ENCODE measurements around the gene CCDC134. TPM values are rescaled to one million over a fixed set of nuclear protein-coding genes. Genes with fewer than 3 reads are reported as not detected.

CCDC134 gene
- total RNA-seq, 1 donor from 2014 or later, result 11.3 TPM

DNA sequence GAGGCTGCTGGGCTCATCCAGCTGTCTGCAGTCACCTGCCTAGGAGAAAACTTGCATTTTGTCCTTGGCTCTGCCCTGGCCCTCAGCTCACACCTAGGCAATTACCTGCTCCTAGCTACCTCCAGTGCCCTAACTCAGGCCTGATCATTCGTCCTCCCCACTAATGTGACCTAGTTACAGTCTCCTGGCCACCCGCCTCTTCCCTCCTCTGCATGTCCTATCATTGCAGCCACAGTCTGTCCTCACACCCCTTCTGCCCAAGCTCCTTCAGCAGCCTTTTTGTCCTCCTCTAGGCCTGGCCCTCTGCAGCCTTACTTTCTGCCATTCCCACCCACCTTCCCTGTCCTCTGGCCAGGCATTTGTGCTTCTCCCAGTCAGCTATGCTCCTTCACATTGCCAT, 17.7 kb upstream of the CCDC134 start:
- TF ChIP-seq EZH2 (IDR thresholded peaks at IDR 0.05; ENCODE audit: insufficient read depth, low read length), result no peak
- TF ChIP-seq, protein P1, sequence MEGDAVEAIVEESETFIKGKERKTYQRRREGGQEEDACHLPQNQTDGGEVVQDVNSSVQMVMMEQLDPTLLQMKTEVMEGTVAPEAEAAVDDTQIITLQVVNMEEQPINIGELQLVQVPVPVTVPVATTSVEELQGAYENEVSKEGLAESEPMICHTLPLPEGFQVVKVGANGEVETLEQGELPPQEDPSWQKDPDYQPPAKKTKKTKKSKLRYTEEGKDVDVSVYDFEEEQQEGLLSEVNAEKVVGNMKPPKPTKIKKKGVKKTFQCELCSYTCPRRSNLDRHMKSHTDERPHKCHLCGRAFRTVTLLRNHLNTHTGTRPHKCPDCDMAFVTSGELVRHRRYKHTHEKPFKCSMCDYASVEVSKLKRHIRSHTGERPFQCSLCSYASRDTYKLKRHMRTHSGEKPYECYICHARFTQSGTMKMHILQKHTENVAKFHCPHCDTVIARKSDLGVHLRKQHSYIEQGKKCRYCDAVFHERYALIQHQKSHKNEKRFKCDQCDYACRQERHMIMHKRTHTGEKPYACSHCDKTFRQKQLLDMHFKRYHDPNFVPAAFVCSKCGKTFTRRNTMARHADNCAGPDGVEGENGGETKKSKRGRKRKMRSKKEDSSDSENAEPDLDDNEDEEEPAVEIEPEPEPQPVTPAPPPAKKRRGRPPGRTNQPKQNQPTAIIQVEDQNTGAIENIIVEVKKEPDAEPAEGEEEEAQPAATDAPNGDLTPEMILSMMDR (IDR thresholded peaks at IDR 0.05; ENCODE audit: insufficient read depth, low read depth, low read length), result no peak
- Mint-ChIP-seq H3K27me3 (ENCODE audit: low read depth, unreplicated experiment) (peaks cover 18% of the 10 kb centered on the region), H3K27ac (ENCODE audit: unreplicated experiment) (no peak overlapping the region), H3K36me3 (ENCODE audit: low read depth, unreplicated experiment) (peaks cover 2% of the 10 kb centered on the region), H3K4me1 (ENCODE audit: low read depth, unreplicated experiment) (no peaks in the 10 kb centered on the region), H3K4me3 (ENCODE audit: unreplicated experiment) (no peak overlapping the region), H3K9me3 (ENCODE audit: unreplicated experiment) (no peaks in the 10 kb centered on the region)
- DNase-seq (ENCODE audit: low read depth) (no peak), FAIRE-seq (no peak)
- Histone ChIP-seq H3K4me2 (ENCODE audit: low read length) (no peak overlapping the region), H3K4me3 (ENCODE audit: insufficient read depth, low read depth, low read length) (no peak overlapping the region), H3K79me2 (ENCODE audit: insufficient read depth, low read length) (no peaks in the 10 kb centered on the region), H3K27ac (ENCODE audit: low read depth, low read length) (no peak overlapping the region), H3K27me3 (ENCODE audit: insufficient read depth, low read length) (no peaks in the 10 kb centered on the region), H3K9me3 (ENCODE audit: insufficient read depth, low read depth, low read length) (no peaks in the 10 kb centered on the region), H3K4me1 (ENCODE audit: insufficient read depth, low read length) (no peaks in the 10 kb centered on the region), H3K36me3 (ENCODE audit: insufficient read depth, low read length) (no peaks in the 10 kb centered on the region), H2AFZ (ENCODE audit: low read depth, low read length) (no peak overlapping the region), H3K9ac (ENCODE audit: low read length) (no peak overlapping the region), H4K20me1 (ENCODE audit: insufficient read depth, low read length) (no peaks in the 10 kb centered on the region)

GRCh38 chr22:41787331-41787730, 13.1 kb upstream of the CCDC134 start:
- no peak overlapping the region for H3K27ac ChIP-seq (ENCODE audit: low read depth, low read length)
- no peak overlapping the region for H3K9ac ChIP-seq (ENCODE audit: low read length)
- H2AFZ ChIP-seq (ENCODE audit: low read depth, low read length), result no peak overlapping the region
- no peaks in the 10 kb centered on the region for H3K9me3 Mint-ChIP-seq (ENCODE audit: unreplicated experiment)
- no peaks in the 10 kb centered on the region for H3K4me1 ChIP-seq (ENCODE audit: insufficient read depth, low read length)
- H3K4me3 Mint-ChIP-seq (ENCODE audit: unreplicated experiment), result no peak overlapping the region
- TF ChIP-seq, protein P1 (IDR thresholded peaks at IDR 0.05; ENCODE audit: insufficient read depth, low read depth, low read length), result no peak
- TF ChIP-seq EZH2 (IDR thresholded peaks at IDR 0.05; ENCODE audit: insufficient read depth, low read length), result no peak
- no peak overlapping the region for H3K27ac Mint-ChIP-seq (ENCODE audit: unreplicated experiment)
- H3K4me2 ChIP-seq (ENCODE audit: low read length), result no peak overlapping the region
- no peaks in the 10 kb centered on the region for H3K79me2 ChIP-seq (ENCODE audit: insufficient read depth, low read length)
- no peak overlapping the region for H3K4me3 ChIP-seq (ENCODE audit: insufficient read depth, low read depth, low read length)
- no peaks in the 10 kb centered on the region for H3K27me3 ChIP-seq (ENCODE audit: insufficient read depth, low read length)
- FAIRE-seq (no peak), DNase-seq (ENCODE audit: low read depth) (no peak)
- peaks cover 10% of the 10 kb centered on the region for H3K27me3 Mint-ChIP-seq (ENCODE audit: low read depth, unreplicated experiment)
- H3K36me3 ChIP-seq (ENCODE audit: insufficient read depth, low read length), result no peaks in the 10 kb centered on the region
- no peaks in the 10 kb centered on the region for H3K36me3 Mint-ChIP-seq (ENCODE audit: low read depth, unreplicated experiment)
- no peaks in the 10 kb centered on the region for H3K4me1 Mint-ChIP-seq (ENCODE audit: low read depth, unreplicated experiment)
- H4K20me1 ChIP-seq (ENCODE audit: insufficient read depth, low read length), result no peaks in the 10 kb centered on the region
- H3K9me3 ChIP-seq (ENCODE audit: insufficient read depth, low read depth, low read length), result no peaks in the 10 kb centered on the region

DNA sequence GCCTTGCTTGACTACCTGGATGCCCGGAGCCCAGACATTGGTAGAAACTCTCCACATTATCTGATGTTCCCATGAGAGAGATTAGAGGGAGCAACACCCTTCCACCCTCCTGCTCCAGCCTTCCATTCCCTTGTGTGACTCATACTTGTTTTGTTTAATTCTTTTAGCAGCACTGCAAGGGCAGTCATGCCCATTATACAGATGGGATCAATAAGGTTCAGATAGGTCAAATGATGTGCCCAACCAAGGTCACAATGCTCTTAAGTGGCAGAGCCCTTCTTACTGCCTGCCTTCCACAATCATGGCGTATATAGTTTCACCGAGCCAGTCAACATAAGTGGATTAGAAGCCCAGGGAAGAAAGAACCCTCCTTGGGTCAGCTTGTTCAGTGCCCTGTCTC, 6.6 kb upstream of the CCDC134 start:
- H3K27ac ChIP-seq (ENCODE audit: low read depth, low read length), result no peak overlapping the region
- H3K4me1 ChIP-seq (ENCODE audit: insufficient read depth, low read length), result no peaks in the 10 kb centered on the region
- H3K4me3 ChIP-seq (ENCODE audit: insufficient read depth, low read depth, low read length), result no peak overlapping the region
- Mint-ChIP-seq H3K4me3 (ENCODE audit: unreplicated experiment) (no peak overlapping the region), H3K27me3 (ENCODE audit: low read depth, unreplicated experiment) (no peaks in the 10 kb centered on the region), H3K4me1 (ENCODE audit: low read depth, unreplicated experiment) (no peaks in the 10 kb centered on the region), H3K27ac (ENCODE audit: unreplicated experiment) (no peak overlapping the region), H3K9me3 (ENCODE audit: unreplicated experiment) (peaks cover 5% of the 10 kb centered on the region), H3K36me3 (ENCODE audit: low read depth, unreplicated experiment) (no peaks in the 10 kb centered on the region)
- no peak overlapping the region for H2AFZ ChIP-seq (ENCODE audit: low read depth, low read length)
- H3K9me3 ChIP-seq (ENCODE audit: insufficient read depth, low read depth, low read length), result no peaks in the 10 kb centered on the region
- H3K9ac ChIP-seq (ENCODE audit: low read length), result no peak overlapping the region
- DNase-seq (ENCODE audit: low read depth) (no peak), FAIRE-seq (no peak)
- H3K79me2 ChIP-seq (ENCODE audit: insufficient read depth, low read length), result no peaks in the 10 kb centered on the region
- H4K20me1 ChIP-seq (ENCODE audit: insufficient read depth, low read length), result no peaks in the 10 kb centered on the region
- no peaks in the 10 kb centered on the region for H3K36me3 ChIP-seq (ENCODE audit: insufficient read depth, low read length)
- no peaks in the 10 kb centered on the region for H3K27me3 ChIP-seq (ENCODE audit: insufficient read depth, low read length)
- H3K4me2 ChIP-seq (ENCODE audit: low read length), result no peak overlapping the region
- no peak for TF ChIP-seq EZH2 (IDR thresholded peaks at IDR 0.05; ENCODE audit: insufficient read depth, low read length)
- TF ChIP-seq, protein P1 (IDR thresholded peaks at IDR 0.05; ENCODE audit: insufficient read depth, low read depth, low read length), result no peak
